Stomach (tissue), 9 donors: ENCODE data around the gene CYSTM1. TPM values are rescaled to one million over a fixed set of nuclear protein-coding genes. Genes with fewer than 3 reads are reported as not detected.

Experiments used
- DNase-seq, 2 donors: peaks; one replicate each; pipeline versions ENCODE4 v3.0.0 to v3.0.0-alpha.2; 2013 to 2019
- H3K27ac ChIP-seq, 5 donors: fragments of 200-600 bp in 4 of 5; sonication (generic) in 4 of 5; one replicate each; pipeline ENCODE4 v1.5.1; 2013 to 2019; ENCODE audit warnings: mild to moderate bottlenecking in 1 of 5, moderate library complexity in 1 of 5
- H3K27me3 ChIP-seq, 3 donors: fragments of 200-600 bp; sonication (generic); one replicate each; pipeline ENCODE4 v1.5.1; 2017 to 2019; ENCODE audit warnings: mixed run types in 1 of 3
- H3K36me3 ChIP-seq, 4 donors: fragments of 200-600 bp; sonication (generic); 1 replicate in 3 of 4; 2 replicates in 1 of 4; pipeline ENCODE4 v1.5.1; 2016 to 2019
- H3K4me1 ChIP-seq, 4 donors: fragments of 200-600 bp; sonication (generic); one replicate each; pipeline ENCODE4 v1.5.1; 2016 to 2019
- H3K4me3 ChIP-seq, 4 donors: fragments of 200-600 bp; sonication (generic) in 3 of 4; one replicate each; pipeline ENCODE4 v1.5.1; 2016 to 2019; ENCODE audit warnings: mild to moderate bottlenecking in 1 of 4
- H3K9me3 ChIP-seq, 4 donors: fragments of 200-600 bp; sonication (generic); one replicate each; pipeline ENCODE4 v1.5.1; 2016 to 2019
- CTCF ChIP-seq, 7 experiments: fragments of 450-650 bp in 4 of 7; fragments of 200-600 bp in 3 of 7; sonication (generic) in 3 of 7; IDR thresholded peaks; one replicate each; pipeline ENCODE4 v1.5.1; 2016 to 2019; ENCODE audit warnings: antibody characterized with exemption in 7 of 7, control low read depth in 2 of 7, mild to moderate bottlenecking in 1 of 7
- EP300 ChIP-seq: sonication (generic); formaldehyde crosslinking; IDR thresholded peaks from one replicate; pipeline ENCODE4 v1.6.1; 2017; ENCODE audit warnings: antibody characterized with exemption
- POLR2A ChIP-seq, 4 donors: fragments of 450-650 bp; IDR thresholded peaks; one replicate each; pipeline ENCODE4 v1.6.1; 2016; ENCODE audit warnings: antibody characterized with exemption in 4 of 4, control low read depth in 2 of 4, mild to moderate bottlenecking in 1 of 4, moderate library complexity in 1 of 4
- POLR2AphosphoS5 ChIP-seq, 3 donors: sonication (generic); formaldehyde crosslinking; IDR thresholded peaks; one replicate each; pipeline ENCODE4 v1.6.1; 2016; ENCODE audit warnings: antibody characterized with exemption in 3 of 3
- WGBS, 5 donors: extraction: QIAGEN DNeasy Blood & Tissue Kit in 3 of 5; methylation state at CpG; one replicate each; pipeline versions ENCODE4 v1.1.5 to v1.1.7; 2013 to 2018; 5-methylcytosine and 5-hydroxymethylcytosine counted together
- intact Hi-C: fragments of 100-400 bp; cut with DNase I; formaldehyde crosslinking; loops from one replicate; pipeline ENCODE4 v1.15.1; 2023; ENCODE audit warnings: low total_unique reads
- polyA plus RNA-seq, 3 donors: library from polyadenylated mRNA; stranded (reverse); fragments of 200-250 nt; gene quantifications; one replicate each; pipeline ENCODE4 v1.2.3, GENCODE V29; 2013
- total RNA-seq, 5 donors: library from RNA; depleted of rRNA; stranded (reverse); fragments of >200 nt; gene quantifications; one replicate each; pipeline versions ENCODE4 v1.1.0 to v1.2.3, GENCODE V29; 2014 to 2016
- donor health status: healthy with polysubstance abuse.
- donor health status: Bipolar disorder and iron deficiency.
- donor health status: healthy.

The CYSTM1 gene
- total and polyA plus RNA-seq, 8 donors, result 23.2 to 3,028 (median 321) TPM

GRCh38 chr5:140262839-140263238 lies 87.9 kb downstream of the CYSTM1 start:
- 37 to 59% (median 50%) methylated on average over 3 of the region's 3 CpGs for WGBS, 5 donors
- Histone ChIP-seq H3K27ac (peak overlapping the region; percentile 25 to 84 (median 57)), H3K4me1 (peaks cover 42 to 72% (median 57%) of the 10 kb centered on the region in 4 donors), H3K9me3 (no peaks in the 10 kb centered on the region), H3K4me3 (no peak overlapping the region), H3K27me3 (no peaks in the 10 kb centered on the region), H3K36me3 (peaks cover 0 to 4% (median 0%) of the 10 kb centered on the region in 4 donors)
- no peak for DNase-seq
- intact Hi-C loops, result no loop called here
- TF ChIP-seq POLR2A (IDR thresholded peaks at IDR 0.05) (no peak), POLR2AphosphoS5 (IDR thresholded peaks at IDR 0.05) (no peak), EP300 (no peak), CTCF (IDR thresholded peaks at IDR 0.05) (no peak)

- Histone ChIP-seq H3K27me3 (no peaks in the 10 kb centered on the region), H3K27ac (no peak overlapping the region), H3K36me3 (no peaks in the 10 kb centered on the region), H3K4me3 (no peak overlapping the region), H3K9me3 (no peaks in the 10 kb centered on the region), H3K4me1 (peaks cover 38 to 59% (median 50%) of the 10 kb centered on the region in 4 donors)
- no peak for DNase-seq
- TF ChIP-seq POLR2A (IDR thresholded peaks at IDR 0.05) (no peak), POLR2AphosphoS5 (IDR thresholded peaks at IDR 0.05) (no peak)
- WGBS, 5 donors, result 78 to 100% (median 91%) methylated on average over 1 of the region's 1 CpG
- intact Hi-C loops, result no loop called here
Observed at GRCh38 chr5:140265845-140266244, 90.9 kb downstream of the CYSTM1 start.

GRCh38 chr5:140266471-140267200 lies 91.6 kb downstream of the CYSTM1 start:
- Histone ChIP-seq H3K36me3 (no peaks in the 10 kb centered on the region), H3K4me3 (no peak overlapping the region), H3K27me3 (no peaks in the 10 kb centered on the region), H3K27ac (no peak overlapping the region), H3K9me3 (no peaks in the 10 kb centered on the region), H3K4me1 (peaks cover 30 to 51% (median 43%) of the 10 kb centered on the region in 4 donors)
- DNase-seq, result peak in 1 of 2 donors; percentile 41
- intact Hi-C loops, result no loop called here
- TF ChIP-seq POLR2AphosphoS5 (IDR thresholded peaks at IDR 0.05), result no peak
- no peak for TF ChIP-seq EP300
- no peak for TF ChIP-seq CTCF (IDR thresholded peaks at IDR 0.05)
- no peak for TF ChIP-seq POLR2A (IDR thresholded peaks at IDR 0.05)
- WGBS, 5 donors, result 33 to 64% (median 52%) methylated on average over 6 of the region's 6 CpGs

- no peak for TF ChIP-seq POLR2A (IDR thresholded peaks at IDR 0.05)
- TF ChIP-seq POLR2AphosphoS5 (IDR thresholded peaks at IDR 0.05), result no peak
- TF ChIP-seq CTCF (IDR thresholded peaks at IDR 0.05), result no peak
- no peak for TF ChIP-seq EP300
- WGBS, 5 donors, result 34 to 59% (median 50%) methylated on average over 3 of the region's 3 CpGs
- no peaks in the 10 kb centered on the region for H3K27me3 ChIP-seq
- H3K36me3 ChIP-seq, result no peaks in the 10 kb centered on the region
- DNase-seq, result no peak
- intact Hi-C loops, result no loop called here
- H3K4me3 ChIP-seq, result no peak overlapping the region
- no peaks in the 10 kb centered on the region for H3K9me3 ChIP-seq
- peaks cover 24 to 46% (median 38%) of the 10 kb centered on the region in 4 donors for H3K4me1 ChIP-seq
- H3K27ac ChIP-seq, result peak overlapping the region in 2 of 5 donors; percentile 15 to 57
Observed at GRCh38 chr5:140267201-140267540, 92.2 kb downstream of the CYSTM1 start.

GRCh38 chr5:140267559-140268018 lies 92.6 kb downstream of the CYSTM1 start:
- intact Hi-C loops, result no loop called here
- whole genome bisulfite sequencing, 5 donors, result 17 to 43% (median 32%) methylated on average over 9 of the region's 9 CpGs
- Histone ChIP-seq H3K27me3 (no peaks in the 10 kb centered on the region), H3K36me3 (no peaks in the 10 kb centered on the region), H3K27ac (peak overlapping the region in 2 of 5 donors; percentile 15 to 57), H3K4me3 (no peak overlapping the region), H3K9me3 (no peaks in the 10 kb centered on the region), H3K4me1 (peaks cover 20 to 41% (median 34%) of the 10 kb centered on the region in 4 donors)
- no peak for DNase-seq
- TF ChIP-seq POLR2AphosphoS5 (IDR thresholded peaks at IDR 0.05), result no peak
- TF ChIP-seq EP300, result no peak
- TF ChIP-seq POLR2A (IDR thresholded peaks at IDR 0.05), result no peak
